NAMALWA (cell line): Measurements from ENCODE around the gene SPTBN2.

Experiments used
- DNase-seq: peaks from one replicate; pipeline ENCODE4 v3.0.0-alpha.2; 2015; ENCODE audit warnings: low spot score

The SPTBN2 gene

DNA sequence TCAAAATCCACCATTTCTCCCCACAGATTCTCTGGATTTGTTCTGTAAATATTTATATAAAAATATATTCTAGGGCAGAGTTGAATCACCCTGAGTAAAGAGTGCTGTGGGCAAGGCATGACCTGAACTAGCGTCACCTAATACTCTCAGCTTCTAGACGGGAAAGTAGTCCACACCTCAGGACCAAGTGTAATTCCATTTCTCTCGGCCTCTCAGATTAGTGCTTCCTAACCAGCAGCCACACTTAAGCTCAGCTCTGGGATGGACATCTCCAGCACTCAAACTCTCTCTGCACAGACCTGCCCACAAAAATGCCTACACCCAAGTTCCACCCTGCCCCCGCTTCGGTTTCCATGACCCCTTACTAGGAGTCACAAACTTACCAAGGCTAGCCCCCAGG is 5.3 kb downstream of the SPTBN2 start:
- DNase-seq = no peak

DNA sequence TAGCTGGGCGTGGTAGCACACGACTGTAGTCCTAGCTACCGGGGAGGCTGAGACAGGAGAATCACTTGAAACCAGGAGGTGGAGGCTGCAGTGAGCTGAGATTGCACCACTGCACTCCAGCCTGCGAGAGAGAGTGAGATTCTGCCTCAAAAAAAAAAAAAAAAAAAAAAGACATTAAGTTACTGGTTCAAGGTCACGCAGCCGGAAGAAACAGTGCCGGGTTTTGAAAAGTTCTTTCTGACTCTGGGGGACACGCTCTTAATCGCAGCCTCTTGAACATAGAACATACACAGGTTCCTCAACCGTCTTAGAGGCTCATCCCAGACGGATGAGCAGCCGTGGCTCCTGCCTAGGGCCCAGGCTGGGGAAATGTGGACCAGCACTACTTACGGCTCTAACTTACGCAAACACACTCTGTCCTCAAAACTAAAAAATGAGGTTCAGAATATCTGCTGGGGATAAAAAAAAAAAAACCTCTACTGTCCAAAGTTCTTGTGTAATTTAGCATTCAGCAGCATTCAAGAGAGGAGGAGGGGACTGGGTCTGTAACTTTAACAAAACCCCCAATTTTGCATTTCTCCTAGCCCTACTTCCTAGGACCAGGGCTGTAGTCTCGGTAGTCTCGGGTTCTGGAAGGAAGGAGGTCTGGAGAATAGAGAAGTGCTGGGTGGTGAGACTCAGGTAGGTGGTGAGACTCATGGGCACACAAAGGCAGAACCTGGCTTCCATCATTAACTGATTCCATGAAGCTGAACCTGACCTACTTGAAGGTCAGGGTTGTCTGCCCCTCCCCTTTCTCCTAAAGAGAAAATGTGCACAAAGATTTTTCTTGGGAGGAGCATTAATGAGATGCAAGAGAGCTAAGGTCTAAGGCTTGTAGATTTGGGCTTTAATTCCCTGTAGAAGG is 6.0 kb downstream of the SPTBN2 start:
- DNase-seq = no peak

GRCh38 chr11:66721939-66722338 is 7.1 kb downstream of the SPTBN2 start:
- no peak for DNase-seq

- no peak for DNase-seq
These were observed 8.0 kb downstream of the SPTBN2 start for GRCh38 chr11:66720899-66721470.

GRCh38 chr11:66720223-66720898 is 8.7 kb downstream of the SPTBN2 start:
- DNase-seq = no peak

DNA sequence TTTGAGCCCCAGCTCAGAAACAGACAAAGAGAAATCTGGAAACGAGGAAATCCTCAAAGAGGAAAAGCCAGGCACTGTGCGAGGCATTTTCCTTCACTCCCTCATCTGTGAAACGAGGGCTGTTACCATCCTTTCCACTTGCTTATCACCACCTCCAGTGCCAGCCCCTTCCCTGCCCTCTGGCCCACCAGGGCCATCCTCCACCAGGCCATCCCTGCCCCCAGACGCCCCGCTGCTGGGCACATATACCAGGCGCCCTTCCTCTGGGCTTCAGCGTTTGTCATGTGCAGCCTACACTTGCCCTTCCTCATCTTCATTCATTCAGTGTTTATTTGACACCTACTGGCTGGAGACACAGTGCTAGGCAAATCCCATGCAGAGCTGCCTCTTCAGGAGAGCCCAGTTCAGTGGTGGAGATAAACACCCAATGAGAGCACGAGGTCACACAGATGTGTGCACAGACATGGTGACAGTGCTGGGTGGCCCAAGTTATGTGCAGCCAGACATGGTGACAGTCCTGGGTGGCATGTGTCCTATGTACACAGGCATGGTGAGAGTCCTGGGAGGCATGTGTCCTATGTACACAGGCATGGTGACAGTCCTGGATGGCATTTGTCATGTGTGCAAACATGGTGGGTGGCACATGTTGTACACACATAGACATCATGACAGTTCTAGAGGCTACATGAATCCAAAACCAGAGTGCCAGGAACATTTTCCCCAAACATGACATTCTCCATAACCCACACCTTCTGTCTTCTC is 9.7 kb downstream of the SPTBN2 start:
- DNase-seq = no peak

DNA sequence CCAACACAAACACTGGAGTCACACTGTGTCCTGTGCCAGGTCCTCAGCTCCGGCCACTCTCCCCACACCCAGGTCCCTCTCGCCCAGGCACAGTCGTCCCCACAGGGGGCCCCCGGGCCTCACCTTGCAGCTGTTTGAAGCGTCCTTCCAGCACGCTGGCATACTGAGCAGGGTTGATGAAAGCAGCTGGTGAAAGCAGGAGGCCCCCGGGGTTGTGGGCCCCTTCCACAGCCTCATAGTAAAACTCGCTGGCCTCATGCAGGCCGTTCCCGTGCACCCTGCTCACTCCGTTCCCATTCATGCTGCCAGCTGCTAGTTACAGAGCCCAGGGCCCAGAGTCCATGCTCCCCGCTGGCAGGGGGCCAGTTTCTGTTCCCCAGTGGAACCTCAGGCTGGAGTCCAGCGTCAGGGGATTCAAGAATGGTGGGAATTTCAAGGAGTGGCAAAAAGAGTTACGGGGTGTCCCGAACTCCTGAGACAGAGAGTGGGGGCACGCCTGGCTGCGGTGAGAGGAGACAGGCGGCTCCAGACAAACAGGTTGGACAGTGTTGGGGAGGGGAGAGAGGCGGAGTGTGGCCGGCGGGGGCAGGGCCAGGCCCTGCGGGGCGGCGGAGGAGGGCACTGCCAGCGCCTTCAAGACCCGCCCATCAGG is 10.6 kb downstream of the SPTBN2 start:
- no peak for DNase-seq

DNA sequence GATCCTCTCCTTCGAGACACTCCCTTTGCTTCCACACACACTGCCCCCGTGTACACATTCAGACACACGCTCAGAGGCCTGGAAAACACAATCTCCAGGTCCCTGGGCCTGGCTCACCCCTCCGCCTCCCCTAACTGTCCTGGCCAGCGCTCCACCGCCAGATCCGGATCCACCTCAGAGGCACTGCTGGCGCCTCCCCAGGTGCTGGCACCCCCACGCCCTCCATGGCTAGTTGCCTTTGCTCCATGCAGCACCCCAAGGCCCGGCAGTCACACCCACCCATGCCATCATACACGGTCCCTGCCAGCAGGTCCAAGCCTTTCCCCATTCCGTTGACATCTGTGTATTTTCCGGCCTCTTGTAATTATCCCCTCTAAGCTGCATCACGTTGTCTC is 11.1 kb downstream of the SPTBN2 start:
- DNase-seq = no peak

- DNase-seq = no peak
These were observed 12.0 kb downstream of the SPTBN2 start for GRCh38 chr11:66716996-66717395.

- DNase-seq = no peak
These were observed 13.5 kb downstream of the SPTBN2 start for GRCh38 chr11:66715346-66716085.

DNA sequence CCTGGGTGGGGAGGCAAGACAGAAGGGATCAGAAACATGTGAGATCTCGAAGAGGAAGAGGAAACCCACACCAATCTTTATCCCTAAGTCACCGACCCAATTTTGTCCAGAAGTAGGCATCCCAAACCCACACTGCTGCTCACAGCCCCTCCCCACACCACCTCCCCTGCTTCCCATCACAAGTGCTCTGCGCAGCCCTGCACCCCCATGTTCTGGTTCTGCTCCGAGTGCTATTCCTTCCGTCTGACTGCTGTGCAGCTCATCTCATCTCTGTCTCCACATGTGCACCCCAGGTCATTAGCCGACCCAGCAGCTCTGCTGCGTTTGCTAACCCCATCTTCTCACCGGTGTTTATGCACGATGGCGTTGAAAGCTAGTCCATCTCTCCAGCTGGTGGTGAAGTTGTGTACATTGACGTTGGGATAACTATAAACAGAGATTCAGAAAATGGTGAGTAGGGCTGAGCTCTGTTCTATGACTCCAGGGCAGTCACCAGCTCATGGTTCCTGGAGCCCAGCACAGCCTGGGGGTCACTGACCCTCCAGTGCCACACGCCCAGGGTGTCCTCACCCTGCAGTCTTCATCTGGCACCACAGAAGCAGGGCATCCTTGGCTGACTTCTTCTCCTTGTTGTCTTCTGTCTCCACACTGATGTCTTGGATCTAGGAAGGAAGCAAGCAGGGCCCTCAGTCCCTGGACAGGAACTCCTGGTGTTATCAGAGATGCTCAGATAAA is 15.1 kb downstream of the SPTBN2 start:
- no peak for DNase-seq

DNA sequence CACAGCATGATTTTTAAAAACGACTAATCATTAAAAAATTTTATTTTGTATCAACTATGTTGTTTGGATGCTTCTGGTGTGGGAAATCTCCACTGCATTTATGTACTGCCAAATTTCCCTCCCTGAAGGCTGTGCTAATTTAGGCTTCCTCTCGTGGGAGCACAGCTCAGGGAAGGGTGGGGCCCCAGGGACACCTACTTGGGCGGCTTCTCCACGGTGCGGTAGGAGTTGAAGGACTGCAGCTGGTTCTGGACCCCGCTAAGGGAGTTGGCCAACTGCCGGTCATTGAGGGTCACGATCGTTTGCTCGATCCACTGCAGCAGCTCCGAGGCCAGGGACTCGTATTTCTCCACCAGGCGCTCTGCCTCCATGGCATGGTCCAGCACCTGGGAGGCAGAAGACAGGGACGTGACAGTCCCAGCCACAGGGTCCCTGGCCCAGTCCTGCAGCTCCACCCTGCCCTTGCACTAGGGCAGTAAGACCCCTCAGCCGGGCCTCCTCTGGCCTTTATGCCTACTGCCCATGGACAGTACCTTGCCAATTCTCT is 18.6 kb downstream of the SPTBN2 start:
- no peak for DNase-seq

DNA sequence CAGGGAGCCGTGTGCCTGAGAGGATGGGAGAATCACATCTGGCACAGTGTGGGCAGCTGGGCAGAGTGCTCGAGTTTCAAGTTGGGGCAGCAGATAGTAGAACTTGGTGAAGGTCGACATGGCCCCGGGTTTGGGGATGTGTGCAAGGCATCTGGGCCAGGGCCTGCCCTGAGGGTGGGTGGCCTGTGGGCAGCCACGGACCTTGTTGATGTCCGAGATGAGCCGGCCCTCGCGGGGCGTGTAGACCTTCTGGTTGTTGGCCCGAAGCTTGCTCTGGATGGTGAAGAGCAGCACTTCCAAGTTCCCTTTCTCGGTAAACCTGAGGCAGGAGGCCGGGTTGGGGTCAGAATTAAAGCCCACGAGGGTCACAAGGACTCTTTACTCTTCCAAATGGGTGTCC is 20.3 kb downstream of the SPTBN2 start:
- no peak for DNase-seq

- no peak for DNase-seq
These were observed 20.9 kb downstream of the SPTBN2 start for GRCh38 chr11:66708094-66708493.

DNA sequence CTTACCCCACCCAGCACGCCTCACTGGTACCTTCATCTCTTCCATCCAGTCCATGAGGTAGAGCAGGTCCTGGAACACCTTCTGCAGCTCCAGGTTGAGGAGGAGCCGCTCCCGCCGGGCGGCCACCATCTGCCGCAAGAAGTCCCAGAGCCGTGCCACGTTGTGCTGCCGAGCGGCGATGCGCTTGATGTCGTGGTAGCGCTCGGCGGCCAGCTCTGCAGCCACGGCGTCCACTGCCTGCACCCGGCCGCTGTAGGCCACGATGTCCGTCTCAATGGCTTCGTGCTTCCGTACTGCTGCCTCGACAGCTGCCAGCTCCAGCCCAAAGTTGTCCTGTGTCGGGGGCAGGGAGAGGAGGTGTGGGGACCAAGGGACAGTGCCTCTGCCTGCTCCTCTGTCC is 21.5 kb downstream of the SPTBN2 start:
- DNase-seq = no peak

- DNase-seq = no peak
These were observed 22.0 kb downstream of the SPTBN2 start for GRCh38 chr11:66706989-66707388.

- no peak for DNase-seq
These were observed 23.3 kb downstream of the SPTBN2 start for GRCh38 chr11:66705587-66706335.

- DNase-seq = no peak
These were observed 24.2 kb downstream of the SPTBN2 start for GRCh38 chr11:66704659-66705360.
